ENCODE data around the gene INPPL1.
A peak's percentile ranks its signal among the peaks of the same experiment; 100 is the strongest.

INPPL1 gene

DNA sequence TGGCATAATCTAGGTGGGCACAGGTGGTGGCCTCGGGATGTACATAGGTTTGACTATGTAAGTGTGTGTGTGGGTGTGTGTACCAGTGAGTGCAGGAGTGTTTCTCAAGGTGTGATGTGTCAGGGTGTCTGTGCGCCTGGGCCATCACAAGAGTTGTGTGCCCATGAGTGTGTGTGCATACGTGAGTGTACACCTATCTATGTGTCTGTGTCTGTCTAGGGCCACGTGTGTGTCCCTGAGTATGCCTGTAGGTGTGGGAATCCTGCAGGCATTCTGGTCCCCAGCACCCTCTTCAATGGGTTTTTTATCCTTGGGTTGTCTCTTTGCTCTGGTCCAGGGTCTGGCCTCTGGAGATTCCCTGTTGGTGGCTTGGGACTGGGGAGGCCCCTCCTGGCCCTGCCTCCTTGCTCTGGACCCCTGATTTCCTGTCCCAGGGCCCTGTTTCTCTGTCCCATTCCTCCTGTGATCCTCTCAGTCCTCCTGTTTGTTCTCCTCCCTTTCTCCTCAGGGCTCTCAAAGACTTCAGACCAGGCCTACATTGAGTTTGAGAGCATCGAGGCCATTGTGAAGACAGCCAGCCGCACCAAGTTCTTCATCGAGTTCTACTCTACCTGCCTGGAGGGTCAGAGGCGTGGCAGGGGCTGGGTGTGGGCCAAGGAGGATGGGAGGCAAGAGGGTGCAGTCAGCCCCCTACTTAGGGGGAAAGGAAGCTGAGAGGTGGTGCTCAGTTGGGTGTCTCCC lies 9.4 kb downstream of the INPPL1 start:
- DNase-seq, result no peak

DNA sequence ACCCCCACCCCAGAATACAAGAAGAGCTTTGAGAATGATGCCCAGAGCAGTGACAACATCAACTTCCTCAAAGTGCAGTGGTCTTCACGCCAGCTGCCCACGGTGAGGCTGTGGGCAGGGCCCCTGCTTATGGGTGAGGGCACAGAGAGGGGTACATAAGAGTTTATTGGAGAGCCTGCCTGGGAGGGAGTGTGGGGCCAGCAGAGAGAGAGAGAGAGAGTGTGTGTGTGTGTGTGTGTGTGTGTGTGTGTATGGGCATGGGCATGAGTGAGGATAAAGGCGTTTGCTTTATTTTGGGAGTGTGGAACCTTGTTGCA lies 9.9 kb downstream of the INPPL1 start:
- no peak for DNase-seq

DNA sequence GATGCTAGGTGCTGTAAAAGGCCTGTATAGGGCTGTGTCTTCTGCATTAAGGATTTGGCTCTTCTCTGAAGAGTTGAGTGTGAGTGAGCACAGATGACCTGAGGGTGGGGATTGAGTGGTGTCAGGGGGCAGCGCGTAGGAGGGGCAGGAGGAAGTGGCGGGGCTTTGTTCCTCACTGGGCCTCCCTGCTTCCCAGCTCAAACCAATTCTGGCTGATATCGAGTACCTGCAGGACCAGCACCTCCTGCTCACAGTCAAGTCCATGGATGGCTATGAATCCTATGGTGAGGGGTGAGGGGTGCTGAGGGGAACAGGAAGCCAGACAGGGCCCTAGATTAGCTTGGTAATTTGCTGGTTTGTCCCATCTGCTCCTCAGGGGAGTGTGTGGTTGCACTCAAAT lies 10.4 kb downstream of the INPPL1 start:
- no peak for DNase-seq

DNA sequence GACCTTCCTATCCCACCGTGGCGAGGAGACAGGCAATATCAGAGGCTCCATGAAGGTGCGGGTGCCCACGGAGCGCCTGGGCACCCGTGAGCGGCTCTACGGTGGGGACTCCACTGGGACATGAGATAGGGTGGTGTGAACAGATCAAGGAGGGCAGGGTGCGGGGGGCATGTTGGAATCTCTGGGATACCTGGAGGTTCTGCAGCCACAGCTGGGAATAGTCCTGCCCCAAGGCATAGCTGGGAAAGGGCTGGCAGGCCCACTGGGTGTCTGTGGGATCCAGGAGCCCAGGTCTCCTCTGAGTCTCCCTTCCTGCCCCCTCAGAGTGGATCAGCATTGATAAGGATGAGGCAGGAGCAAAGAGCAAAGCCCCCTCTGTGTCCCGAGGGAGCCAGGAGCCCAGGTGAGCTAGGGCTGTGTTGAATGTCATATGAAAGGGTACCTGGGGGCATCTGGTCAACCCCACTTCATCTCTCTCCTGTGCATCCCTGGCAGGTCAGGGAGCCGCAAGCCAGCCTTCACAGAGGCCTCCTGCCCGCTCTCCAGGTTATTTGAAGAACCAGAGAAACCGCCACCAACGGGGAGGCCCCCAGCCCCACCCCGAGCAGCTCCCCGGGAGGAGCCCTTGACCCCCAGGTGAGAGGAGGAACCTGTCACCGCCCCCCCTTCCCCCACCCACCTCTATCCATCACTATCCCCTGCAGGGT lies 10.9 kb downstream of the INPPL1 start:
- DNase-seq, result no peak

DNA sequence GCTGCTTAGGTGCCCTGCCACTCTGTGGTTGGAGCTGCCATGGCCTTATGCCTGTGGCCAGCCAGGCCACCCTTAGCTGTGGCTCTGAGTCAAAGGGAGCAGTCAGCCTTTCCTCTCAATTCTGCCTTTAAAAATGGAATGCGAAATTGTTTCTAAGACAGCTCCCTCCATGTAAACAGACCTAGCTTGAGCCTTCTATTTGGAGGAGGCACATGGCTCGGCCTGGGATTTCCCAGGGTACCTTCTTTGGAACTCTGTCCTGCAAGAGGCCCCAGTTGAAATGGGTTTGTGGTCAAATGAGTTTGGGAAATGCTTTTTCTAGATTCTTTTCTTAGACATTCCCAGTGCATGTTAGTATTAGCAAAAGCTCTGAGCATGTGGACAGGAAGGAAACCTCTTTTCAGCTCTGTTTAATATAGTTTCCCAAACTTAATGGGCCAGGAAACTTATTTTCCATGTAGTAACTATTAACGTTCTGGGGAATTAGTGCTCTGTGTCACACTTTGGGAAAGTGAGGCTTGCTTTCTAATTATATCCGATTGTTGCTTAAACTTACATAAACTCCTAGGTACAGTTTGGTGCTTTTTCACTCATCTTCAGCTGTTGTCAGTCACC lies 11.6 kb downstream of the INPPL1 start:
- no peak for DNase-seq

DNA sequence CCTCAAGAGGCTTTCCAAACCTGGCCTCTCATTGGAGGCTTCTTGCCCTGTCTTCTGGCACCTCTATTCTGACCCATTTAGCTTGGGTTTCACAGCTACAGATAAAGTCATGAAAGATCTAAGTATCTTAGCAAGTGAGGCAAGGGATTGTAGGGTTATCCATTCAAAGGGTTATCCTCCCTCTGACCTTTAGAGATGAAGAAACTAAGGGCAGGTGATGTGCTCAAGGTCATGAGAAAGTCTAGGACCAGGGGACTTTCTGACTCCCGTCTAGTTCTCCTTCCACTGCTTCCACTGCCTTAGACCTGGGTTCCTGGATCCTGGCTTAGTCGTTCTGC lies 12.2 kb downstream of the INPPL1 start:
- no peak for DNase-seq

DNA sequence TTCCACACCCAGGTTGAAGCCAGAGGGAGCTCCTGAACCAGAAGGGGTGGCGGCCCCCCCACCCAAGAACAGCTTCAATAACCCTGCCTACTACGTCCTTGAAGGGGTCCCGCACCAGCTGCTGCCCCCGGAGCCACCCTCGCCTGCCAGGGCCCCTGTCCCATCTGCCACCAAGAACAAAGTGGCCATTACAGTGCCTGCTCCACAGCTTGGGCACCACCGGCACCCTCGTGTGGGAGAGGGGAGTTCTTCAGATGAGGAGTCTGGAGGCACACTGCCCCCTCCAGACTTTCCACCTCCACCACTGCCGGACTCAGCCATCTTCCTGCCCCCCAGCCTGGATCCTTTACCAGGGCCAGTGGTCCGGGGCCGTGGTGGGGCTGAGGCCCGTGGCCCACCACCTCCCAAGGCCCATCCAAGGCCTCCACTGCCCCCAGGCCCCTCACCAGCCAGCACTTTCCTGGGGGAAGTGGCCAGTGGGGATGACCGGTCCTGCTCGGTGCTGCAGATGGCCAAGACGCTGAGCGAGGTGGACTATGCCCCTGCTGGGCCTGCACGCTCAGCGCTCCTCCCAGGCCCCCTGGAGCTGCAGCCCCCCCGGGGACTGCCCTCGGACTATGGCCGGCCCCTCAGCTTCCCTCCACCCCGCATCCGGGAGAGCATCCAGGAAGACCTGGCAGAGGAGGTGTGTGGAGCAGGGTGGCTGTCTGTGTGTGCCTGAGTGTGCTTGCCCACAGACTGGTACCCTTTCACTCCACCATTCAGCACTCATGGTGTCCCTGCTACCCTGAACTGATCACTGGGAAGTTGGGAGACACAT lies 12.8 kb downstream of the INPPL1 start:
- no peak for DNase-seq

DNA sequence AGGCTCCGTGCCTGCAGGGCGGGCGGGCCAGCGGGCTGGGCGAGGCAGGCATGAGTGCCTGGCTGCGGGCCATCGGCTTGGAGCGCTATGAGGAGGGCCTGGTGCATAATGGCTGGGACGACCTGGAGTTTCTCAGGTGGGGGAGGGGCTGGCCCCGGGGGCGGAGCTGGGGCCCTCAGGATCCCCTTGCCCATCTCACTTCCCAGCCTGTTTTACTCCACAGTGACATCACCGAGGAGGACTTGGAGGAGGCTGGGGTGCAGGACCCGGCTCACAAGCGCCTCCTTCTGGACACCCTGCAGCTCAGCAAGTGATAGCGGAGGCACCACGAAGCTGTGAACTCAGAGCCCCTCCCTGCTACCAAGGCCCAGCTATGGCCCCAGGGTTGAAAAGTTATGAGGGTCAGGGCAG lies 13.5 kb downstream of the INPPL1 start:
- DNase-seq, result peak; percentile 43

DNA sequence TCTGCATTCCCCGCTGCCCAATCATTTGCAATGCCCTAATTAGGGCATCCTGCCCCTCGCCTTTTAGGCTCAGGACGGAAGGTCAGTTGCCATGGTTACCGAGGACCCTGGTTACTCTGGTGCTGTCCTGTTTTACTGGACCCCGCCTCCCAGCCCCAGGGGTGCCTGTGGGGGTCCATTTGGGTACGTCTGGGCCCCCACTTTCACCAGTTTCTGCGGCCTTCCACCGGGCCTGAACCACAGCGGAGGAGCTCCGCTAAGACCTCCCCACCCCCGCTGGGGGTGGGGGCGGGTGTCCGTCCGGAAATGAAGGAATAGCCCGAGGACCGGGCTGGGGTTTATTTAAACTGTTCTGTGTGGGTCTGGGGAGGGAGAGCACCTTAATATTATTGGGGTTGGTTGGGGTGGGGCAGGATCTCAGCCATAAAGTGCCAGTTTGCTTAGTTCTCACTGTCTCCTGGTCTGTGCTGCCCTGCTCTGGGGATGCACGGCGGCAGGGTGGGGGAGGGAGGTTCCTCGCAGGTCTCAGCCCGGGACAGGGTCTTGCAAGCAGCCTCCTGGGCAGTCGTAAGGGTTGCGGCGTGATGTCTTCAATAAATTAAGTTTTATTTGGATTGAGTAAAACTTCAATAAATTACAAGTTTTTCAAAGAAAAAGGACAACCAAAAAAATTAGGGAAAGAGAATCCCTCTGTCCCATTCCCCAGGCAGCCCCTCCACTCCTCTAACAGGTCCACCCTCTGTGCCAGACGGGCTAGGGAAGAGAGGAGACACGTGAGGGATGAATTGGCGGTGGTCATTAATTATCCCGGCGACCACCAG lies 14.1 kb downstream of the INPPL1 start:
- DNase-seq, result no peak

DNA sequence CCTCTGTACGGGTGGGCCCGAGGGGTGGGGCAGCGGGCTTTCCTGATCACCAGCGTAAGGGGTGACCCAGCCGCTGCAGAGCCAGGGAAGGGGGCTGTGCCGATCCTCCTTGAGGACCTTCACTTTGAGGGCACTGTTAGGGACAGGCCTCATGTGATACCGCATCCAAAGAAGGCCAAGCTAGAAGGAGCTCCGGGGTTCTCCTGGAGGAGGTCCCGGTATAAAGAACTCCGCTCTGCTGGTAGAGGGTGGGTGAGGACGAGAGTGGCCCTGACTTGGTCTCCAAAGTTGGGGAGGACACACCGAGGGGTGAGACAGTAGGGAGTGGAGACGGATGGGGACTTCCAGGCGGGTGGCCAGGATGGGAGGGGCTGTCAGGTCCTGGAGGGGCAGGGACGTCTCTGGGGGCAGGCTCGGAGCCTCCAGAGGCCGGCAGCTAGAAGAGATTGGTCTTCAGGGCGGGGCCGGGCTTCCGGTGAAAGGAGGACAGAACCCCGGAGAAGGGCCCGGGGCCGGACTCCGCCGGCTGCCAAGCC lies 14.8 kb downstream of the INPPL1 start:
- no peak for DNase-seq

DNA sequence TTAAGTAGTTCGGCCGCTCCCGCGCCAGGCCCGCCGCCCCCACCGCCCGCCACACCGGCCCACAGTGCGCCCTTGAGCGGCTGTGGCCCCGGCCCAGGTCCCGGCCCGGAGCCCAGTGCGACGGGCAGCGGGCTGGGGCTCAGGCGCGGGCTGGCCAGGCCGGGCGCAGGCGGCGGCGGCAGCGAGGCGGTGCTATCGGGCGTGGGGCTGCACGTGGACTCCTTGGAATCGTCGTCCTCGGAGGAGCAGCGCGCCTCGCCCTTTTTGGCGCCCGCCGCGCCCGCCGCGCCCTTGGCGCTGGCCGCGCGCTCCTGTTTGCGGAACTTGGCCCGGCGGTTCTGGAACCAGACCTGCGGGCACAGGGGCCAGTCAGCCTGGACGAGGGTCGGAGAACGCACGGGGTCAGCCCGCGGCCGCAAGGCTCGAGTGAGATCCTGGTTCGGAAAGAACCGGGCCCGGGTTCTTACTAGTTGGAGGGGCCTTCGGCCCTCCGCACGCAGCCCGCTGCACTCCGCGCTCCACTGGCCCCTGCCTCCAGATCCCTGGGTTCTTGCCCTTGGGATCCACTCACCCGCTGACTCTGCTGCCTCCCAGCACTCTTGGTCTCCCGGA lies 15.4 kb downstream of the INPPL1 start:
- DNase-seq, result no peak

DNA sequence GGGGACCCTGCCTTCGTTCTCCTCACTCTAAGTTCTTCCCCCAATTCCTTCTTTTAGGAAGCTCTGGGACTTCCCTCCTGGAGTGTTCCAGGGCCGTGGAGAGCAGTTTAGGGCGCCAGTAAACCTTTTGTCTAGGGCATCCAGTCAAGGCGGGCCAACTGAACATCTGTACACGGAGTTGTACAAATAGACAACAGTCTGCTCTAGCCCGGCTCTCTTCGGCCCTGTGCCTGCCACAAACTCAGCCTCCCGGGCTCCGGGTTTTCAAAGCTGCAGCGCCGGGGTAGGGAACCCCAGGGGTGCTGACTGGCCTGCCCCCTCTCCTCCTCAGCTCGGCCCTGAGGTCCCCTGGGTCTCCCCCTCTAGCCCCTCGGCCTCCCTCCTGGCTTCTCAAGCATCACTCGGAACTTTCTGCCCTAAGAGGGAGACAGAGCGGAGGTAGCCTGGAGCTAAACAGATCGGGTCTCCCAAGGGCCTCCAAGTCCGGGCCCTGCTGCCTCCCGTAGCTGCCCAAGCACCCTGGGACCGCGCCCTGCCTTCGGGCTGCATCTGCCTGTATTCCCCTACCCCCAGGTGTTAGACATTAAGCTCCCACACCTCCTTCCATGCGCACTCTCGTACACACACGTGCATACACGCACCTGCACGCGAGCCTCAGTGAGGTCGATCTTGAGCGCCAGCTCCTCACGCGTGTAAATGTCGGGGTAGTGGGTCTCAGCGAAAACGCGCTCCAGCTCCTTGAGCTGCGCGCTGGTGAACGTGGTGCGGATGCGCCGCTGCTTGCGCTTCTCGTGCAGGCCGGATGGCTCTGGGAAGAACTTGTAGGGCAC lies 16.1 kb downstream of the INPPL1 start:
- DNase-seq, result no peak

DNA sequence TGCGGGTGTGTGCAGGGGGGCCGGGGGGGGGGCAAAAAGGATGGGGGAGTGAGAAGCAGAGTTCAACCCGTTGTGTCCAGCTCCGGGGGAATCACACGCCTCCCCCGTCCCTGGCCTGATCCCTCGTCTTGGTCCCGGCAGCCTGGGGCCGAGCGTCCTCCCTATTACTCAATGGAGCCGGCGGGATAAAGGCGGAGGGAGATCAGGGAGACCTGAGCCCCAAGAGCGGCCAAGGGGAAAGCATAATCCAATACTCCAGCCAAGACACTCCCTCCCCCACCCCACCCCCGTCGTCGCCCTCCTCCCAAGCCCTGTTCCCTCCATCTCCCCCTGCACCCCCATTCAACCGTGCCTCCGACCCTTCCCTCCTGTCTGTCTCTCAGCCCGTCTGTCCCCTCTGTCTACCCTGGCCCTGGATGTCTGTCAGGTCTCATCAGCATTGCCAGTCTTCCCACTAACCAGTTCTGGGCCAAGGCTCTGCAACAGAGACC lies 16.8 kb downstream of the INPPL1 start:
- no peak for DNase-seq

DNA sequence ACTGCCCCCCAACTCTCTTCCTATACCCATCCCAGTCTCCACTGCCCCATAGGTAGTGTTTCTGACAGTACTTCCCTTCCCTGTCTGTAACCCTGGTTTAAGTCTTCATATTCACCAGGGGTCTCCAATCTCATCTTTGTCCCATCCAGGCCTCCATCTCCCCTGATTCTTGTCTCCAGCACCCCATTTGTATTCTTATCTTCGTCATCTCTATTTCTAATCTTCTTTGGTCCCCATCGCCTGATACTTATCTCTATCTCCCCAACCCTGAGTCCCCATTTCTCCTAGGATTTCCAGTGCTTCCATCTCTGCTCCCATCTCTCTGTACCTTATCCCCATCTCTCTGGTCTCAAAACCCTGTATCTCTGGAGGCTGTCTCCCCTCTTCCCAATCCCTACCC lies 17.6 kb downstream of the INPPL1 start:
- DNase-seq, result no peak

DNA sequence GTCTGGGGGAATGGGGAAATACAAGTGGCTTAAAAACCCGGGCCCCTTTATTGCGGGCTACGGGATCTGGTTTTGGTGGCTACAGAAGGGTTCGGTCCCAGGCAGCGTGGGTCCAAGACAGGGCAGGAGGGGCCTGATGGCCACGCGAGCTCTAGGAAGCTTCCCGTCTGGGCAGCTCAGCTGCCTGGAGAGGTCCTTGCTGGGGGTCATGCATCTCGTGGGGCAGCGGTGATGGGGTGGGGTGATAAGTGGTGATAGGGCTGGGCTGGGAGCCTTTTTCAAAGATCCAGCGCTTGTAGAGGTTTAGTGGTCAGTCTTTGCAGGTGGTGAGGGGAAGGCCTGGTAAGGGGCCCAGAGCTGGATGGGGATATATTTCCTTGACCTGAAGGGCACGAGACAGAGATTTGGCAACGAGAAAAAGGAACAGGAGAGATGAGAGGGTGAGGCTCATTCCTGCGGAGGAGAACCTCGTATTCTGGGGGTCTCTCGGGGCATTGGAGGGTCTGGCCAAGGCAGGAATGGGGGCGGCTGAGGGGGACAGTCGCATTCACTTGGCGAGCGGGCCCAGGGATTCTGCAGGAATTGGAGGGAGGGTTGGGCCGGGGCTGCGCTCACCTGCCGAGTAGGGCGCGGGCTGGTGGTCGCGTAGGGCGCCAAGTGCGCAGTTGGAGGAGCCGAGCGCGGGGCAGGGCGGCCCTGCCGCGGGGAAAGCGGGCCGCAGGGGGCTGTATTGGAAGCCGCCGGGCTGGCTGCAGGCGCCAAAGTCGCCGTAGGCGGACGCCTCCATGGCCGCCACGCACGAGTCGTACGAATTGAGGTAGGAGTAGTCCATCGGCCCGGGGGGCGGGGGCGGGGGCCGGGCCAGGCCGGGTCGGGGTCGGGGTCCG lies 18.8 kb downstream of the INPPL1 start:
- DNase-seq, result no peak

DNA sequence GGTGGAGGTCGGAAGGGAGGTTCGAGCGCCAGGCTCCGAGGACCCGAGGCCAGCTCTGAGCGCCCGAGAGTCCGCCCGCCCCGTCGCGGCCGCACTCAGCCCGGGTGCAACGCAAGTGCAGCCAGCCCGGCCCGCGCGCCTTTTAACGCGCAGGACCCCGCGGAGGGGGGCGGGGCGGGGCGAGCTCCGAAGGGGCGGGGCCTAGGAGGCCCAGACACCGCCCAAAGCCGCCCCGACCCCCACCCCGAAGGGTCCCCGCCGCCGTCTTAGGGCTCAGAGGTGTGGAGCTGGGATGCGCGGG lies 19.4 kb downstream of the INPPL1 start, which contains the start of gene PHOX2A:
PHOX2A (minus strand) TSS at position 117 of the 301 bp plus-strand sequence. CDS start 172 bp downstream, outside the sequence.
- DNase-seq, result no peak

DNA sequence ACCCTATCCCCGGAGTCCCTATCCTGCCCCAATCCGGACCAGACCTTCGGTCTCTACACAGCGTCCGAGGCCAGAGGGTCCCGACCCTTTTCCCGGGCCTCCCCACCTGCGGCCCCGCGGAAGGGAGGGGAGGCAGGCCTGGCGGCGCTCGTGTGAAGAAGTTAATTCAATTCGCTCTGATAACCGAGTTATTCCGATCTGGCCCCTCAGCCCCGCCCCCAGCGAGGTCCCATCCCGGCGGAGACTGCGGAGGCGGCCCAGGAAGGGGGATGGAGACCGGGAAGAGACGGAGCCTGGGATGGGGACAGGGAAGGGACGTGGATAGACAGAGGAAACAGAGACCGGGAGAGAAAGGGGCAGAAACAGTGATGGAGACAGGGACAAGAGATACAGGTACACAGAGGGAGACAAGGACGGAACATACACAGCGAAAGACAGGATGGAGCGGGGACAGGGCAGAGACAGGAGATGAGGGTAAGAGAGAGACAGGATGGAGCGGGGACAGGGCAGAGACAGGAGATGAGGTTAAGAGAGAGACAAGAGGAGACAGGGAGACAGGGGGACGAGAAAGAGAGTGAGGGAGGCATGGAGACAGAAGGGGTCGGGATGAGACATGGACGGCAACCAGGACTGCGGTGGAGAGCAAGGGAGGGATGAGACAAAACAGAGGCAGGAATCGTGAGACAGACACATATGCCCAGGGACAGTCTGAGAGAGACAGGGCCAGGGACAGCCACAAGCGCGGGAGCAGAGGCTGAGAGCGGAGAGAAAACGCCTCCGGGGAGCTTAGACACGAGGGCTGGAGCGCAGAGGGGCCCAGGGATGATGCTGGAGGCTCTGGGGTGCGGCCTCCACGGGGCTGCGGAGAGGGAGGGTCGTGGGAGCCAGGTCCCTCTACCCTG lies 20.0 kb downstream of the INPPL1 start:
- DNase-seq, result no peak

DNA sequence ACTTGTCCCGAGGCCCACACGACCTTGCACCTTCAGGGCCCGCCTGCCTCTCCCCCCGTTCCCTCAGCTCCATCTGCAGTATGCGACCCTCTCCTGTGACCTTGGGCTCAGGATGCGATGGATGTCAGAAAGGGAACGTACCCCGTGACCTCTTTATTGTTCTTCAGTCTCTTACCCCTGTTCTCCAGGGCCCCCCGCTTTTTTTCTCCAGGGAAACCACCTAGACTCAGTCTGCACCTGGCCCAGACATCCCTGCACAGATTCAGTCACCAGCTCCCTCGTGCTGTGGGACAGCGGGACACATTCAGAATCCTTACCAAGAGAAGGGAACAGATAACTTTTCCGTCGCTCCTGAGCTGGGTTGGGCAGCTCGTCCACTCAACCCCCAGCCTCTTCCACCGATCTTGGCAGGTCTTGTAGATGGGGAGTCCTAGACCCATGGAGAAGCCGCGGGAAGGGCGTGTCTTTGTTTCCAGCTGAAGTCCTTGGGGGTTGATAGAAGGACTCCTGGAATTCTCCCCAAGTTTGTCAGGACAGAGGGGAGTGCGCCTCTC lies 20.8 kb downstream of the INPPL1 start:
- no peak for DNase-seq

Measured in activated CD4-positive, alpha-beta T cell treated with anti-CD3 and anti-CD28 coated beads, Interleukin-2, amount 50 U/mL, for 1 hour (primary cell).